B cell (primary cell): ENCODE measurements around the gene EGFL7. TPM values are rescaled to one million over a fixed set of nuclear protein-coding genes. Genes with fewer than 3 reads are reported as not detected.
A peak's percentile ranks its signal among the peaks of the same experiment; 100 is the strongest.

ENCODE experiments used
- ATAC-seq: fragments of 200-7000 bp; cut with Tn5 transposase; one replicate; pipeline ENCODE4 v1.10.0; 2021; ENCODE audit warnings: low read depth, mild to moderate bottlenecking, moderate number of reproducible peaks, moderate library complexity
- CTCF ChIA-PET: fragments of 350-600 bp; sonication (Branson Sonifier 250); formaldehyde crosslinking; loops from one replicate; lab custom pipeline; 2021; ENCODE audit warnings: antibody characterized with exemption, inconsistent platforms; lab: Charles Lee
- POLR2A ChIA-PET: fragments of 350-600 bp; sonication (Branson Sonifier 250); formaldehyde crosslinking; loops from one replicate; lab custom pipeline; 2021; ENCODE audit warnings: antibody characterized with exemption; lab: Charles Lee
- DNase-seq: peaks from one replicate; pipeline ENCODE4 v3.0.0; 2013
- H2AFZ ChIP-seq: 2 replicates; pipeline ENCODE4 v1.6.1; 2012; ENCODE audit warnings: mild to moderate bottlenecking, low read depth, low read length; ENCODE audit not compliant: insufficient read depth, poor library complexity, severe bottlenecking
- H3K27ac ChIP-seq, 2 donors: 1 replicate in 1 of 2; 2 replicates in 1 of 2; pipeline ENCODE4 v1.5.1; 2012 to 2013; ENCODE audit warnings: low read length in 2 of 2, mild to moderate bottlenecking in 2 of 2, moderate library complexity in 1 of 2
- H3K27me3 ChIP-seq, 4 experiments: fragments of 200-600 bp in 1 of 4; sonication (generic) in 1 of 4; replicated peaks in 1 of 4; 1 replicate in 2 of 4; 2 replicates in 2 of 4; pipeline versions ENCODE4 v1.6.1 to v1.7.0; 2013 to 2016; ENCODE audit warnings: low read length in 3 of 4, mild to moderate bottlenecking in 2 of 4, mixed read lengths in 1 of 4, moderate library complexity in 1 of 4; ENCODE audit not compliant: insufficient read depth in 4 of 4, control insufficient read depth in 3 of 4; ENCODE audit errors: control extremely low read depth in 1 of 4
- H3K36me3 ChIP-seq, 2 experiments: replicated peaks in 1 of 2; 1 replicate in 1 of 2; 2 replicates in 1 of 2; pipeline versions ENCODE4 v1.6.1 to v1.7.1; 2013; ENCODE audit warnings: low read length in 1 of 2; ENCODE audit not compliant: insufficient read depth in 2 of 2, control insufficient read depth in 1 of 2; ENCODE audit errors: control extremely low read depth in 1 of 2, extremely low read depth in 1 of 2
- H3K4me1 ChIP-seq, 2 donors: fragments of 200-600 bp in 1 of 2; sonication (generic) in 1 of 2; 1 replicate in 1 of 2; 2 replicates in 1 of 2; pipeline versions ENCODE4 v1.5.1 to v1.6.1; 2013 to 2017; ENCODE audit warnings: low read length in 2 of 2; ENCODE audit not compliant: control insufficient read depth in 2 of 2, insufficient read depth in 2 of 2
- H3K4me2 ChIP-seq: replicated peaks from 2 replicates; pipeline ENCODE3; 2012; ENCODE audit warnings: mild to moderate bottlenecking, low read depth, low read length; ENCODE audit not compliant: poor library complexity, severe bottlenecking
- H3K4me3 ChIP-seq, 5 experiments: fragments of 200-600 bp in 1 of 5; sonication (generic) in 1 of 5; 1 replicate in 3 of 5; 2 replicates in 2 of 5; pipeline versions ENCODE4 v1.5.1 to v1.7.0; 2011 to 2016; ENCODE audit warnings: low read length in 4 of 5, mild to moderate bottlenecking in 4 of 5, low read depth in 2 of 5, control low read depth in 1 of 5, moderate library complexity in 1 of 5; ENCODE audit not compliant: insufficient read depth in 1 of 5; ENCODE audit errors: control extremely low read depth in 1 of 5, extremely low read depth in 1 of 5
- H3K79me2 ChIP-seq: fragments of 200-600 bp; sonication (generic); one replicate; pipeline ENCODE4 v1.6.0; 2016; ENCODE audit warnings: low read length; ENCODE audit not compliant: control insufficient read depth, insufficient read depth
- H3K9ac ChIP-seq: fragments of 200-600 bp; sonication (generic); 2 replicates; pipeline ENCODE4 v1.6.1; 2017; ENCODE audit warnings: mild to moderate bottlenecking, low read length, moderate library complexity
- H3K9me3 ChIP-seq, 3 donors: one replicate each; pipeline versions ENCODE4 v1.6.1 to v1.7.1; 2013; ENCODE audit warnings: low read length in 2 of 3; ENCODE audit not compliant: control insufficient read depth in 2 of 3, insufficient read depth in 1 of 3; ENCODE audit errors: control extremely low read depth in 1 of 3
- H4K20me1 ChIP-seq: 2 replicates; pipeline ENCODE4 v1.6.0; 2012; ENCODE audit warnings: mild to moderate bottlenecking, low read length; ENCODE audit not compliant: insufficient read depth, control insufficient read depth, poor library complexity, severe bottlenecking
- H3K27ac Mint-ChIP-seq: one replicate; pipeline ENCODE4 v1.8.0; 2021; ENCODE audit warnings: mixed read lengths
- H3K27me3 Mint-ChIP-seq: one replicate; pipeline ENCODE4 v1.8.0; 2021; ENCODE audit warnings: mixed read lengths
- H3K4me1 Mint-ChIP-seq: one replicate; pipeline ENCODE4 v1.8.0; 2021; ENCODE audit warnings: mixed read lengths
- H3K4me3 Mint-ChIP-seq: one replicate; pipeline ENCODE4 v1.8.0; 2021; ENCODE audit warnings: mixed read lengths
- H3K9me3 Mint-ChIP-seq: one replicate; pipeline ENCODE4 v1.8.0; 2022; ENCODE audit warnings: mixed read lengths; ENCODE audit not compliant: insufficient read depth
- EZH2 ChIP-seq: IDR thresholded peaks from 2 replicates; pipeline ENCODE4 v1.6.1; 2012; ENCODE audit warnings: borderline replicate concordance, low read depth, mild to moderate bottlenecking, moderate library complexity, low read length; ENCODE audit not compliant: insufficient read depth, poor library complexity, severe bottlenecking
- WGBS: methylation state at CpG from one replicate; pipeline ENCODE4 v1.1.5; 2013; ENCODE audit warnings: missing lambda C conversion rate; ENCODE audit not compliant: insufficient coverage; 5-methylcytosine and 5-hydroxymethylcytosine counted together
- intact Hi-C: fragments of 100-400 bp; cut with micrococcal nuclease; formaldehyde crosslinking; loops from one replicate; pipeline ENCODE4 v1.10.0; 2022
- polyA plus RNA-seq: library from polyadenylated mRNA; depleted of rRNA; stranded (reverse); fragments of >200 nt; gene quantifications from 2 replicates; pipeline ENCODE4 v1.2.3, GENCODE V29; 2012
- total RNA-seq, 2 donors: library from RNA; stranded (reverse); fragments of 120-200 nt in 1 of 2; gene quantifications; 1 replicate in 1 of 2; 2 replicates in 1 of 2; pipeline versions ENCODE4 v1.2.3 to v1.2.4, GENCODE V29; 2013 to 2022
- TF ChIP-seq, protein P1 (sequence below): fragments of 200-600 bp; IDR thresholded peaks from one replicate; pipeline ENCODE4 v1.8.0; 2022; ENCODE audit warnings: antibody characterized with exemption, mild to moderate bottlenecking

The EGFL7 gene
- total and polyA plus RNA-seq, 2 donors (not counting 1 experiment from before 2014, with no cell fraction given): 0.34 TPM; not detected in 1

DNA sequence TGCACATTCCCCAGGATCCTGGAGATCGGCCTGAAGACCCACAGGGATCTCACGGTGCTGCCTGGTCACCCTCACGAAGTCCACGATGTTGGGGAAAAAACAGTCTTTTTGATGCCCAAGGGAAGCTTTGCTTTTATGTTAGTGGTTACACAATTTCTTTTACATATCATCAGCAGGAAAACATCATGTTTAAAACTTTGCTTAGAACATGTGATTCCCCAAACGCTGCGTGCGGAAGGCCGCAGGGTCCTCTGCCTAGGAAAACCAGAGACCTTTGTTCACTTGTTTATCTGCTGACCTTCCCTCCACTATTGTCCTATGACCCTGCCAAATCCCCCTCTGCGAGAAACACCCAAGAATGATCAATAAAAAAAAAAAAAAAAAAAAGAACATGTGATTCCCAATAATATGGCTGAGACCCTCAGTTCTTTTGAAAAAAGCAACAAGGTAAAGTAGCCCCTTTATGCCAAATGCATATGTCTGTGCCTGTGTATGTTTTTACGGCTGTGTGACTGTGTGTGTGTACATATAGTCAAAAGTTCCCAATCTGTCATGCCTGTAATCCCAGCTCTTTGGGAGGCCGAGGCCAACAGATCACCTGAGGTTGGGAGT is 36.0 kb downstream of the EGFL7 start:
- H3K4me1 ChIP-seq: peaks cover 31 to 54% of the 10 kb centered on the region in 2 donors
- intact Hi-C loops: no loop called here
- Mint-ChIP-seq H3K4me1 (peaks cover 37% of the 10 kb centered on the region), H3K27me3 (peaks cover 5% of the 10 kb centered on the region), H3K27ac (no peak overlapping the region), H3K4me3 (no peak overlapping the region), H3K9me3 (no peaks in the 10 kb centered on the region)
- ATAC-seq: no peak
- no peaks in the 10 kb centered on the region for H3K79me2 ChIP-seq
- H3K27me3 ChIP-seq: peaks cover 0 to 34% (median 7%) of the 10 kb centered on the region in 4 experiments
- H3K9ac ChIP-seq: no peak overlapping the region
- H3K36me3 ChIP-seq: no peaks in the 10 kb centered on the region
- no peak overlapping the region for H3K27ac ChIP-seq
- POLR2A ChIA-PET: interaction anchor here (0.7 kb wide), 1 partner anchor 20 kb away, joined by 5 read pairs; no protein-coding TSS in a partner anchor
- CTCF ChIA-PET: interaction anchor here (0.6 kb wide), 1 partner anchor 669 kb away, joined by 3 read pairs; no protein-coding TSS in a partner anchor
- H3K4me2 ChIP-seq: no peak overlapping the region
- H3K9me3 ChIP-seq: peaks cover 0 to 4% (median 0%) of the 10 kb centered on the region in 3 donors
- H2AFZ ChIP-seq: no peak overlapping the region
- TF ChIP-seq EZH2: no peak
- TF ChIP-seq, protein P1, sequence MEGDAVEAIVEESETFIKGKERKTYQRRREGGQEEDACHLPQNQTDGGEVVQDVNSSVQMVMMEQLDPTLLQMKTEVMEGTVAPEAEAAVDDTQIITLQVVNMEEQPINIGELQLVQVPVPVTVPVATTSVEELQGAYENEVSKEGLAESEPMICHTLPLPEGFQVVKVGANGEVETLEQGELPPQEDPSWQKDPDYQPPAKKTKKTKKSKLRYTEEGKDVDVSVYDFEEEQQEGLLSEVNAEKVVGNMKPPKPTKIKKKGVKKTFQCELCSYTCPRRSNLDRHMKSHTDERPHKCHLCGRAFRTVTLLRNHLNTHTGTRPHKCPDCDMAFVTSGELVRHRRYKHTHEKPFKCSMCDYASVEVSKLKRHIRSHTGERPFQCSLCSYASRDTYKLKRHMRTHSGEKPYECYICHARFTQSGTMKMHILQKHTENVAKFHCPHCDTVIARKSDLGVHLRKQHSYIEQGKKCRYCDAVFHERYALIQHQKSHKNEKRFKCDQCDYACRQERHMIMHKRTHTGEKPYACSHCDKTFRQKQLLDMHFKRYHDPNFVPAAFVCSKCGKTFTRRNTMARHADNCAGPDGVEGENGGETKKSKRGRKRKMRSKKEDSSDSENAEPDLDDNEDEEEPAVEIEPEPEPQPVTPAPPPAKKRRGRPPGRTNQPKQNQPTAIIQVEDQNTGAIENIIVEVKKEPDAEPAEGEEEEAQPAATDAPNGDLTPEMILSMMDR: no peak
- no peak for DNase-seq
- no CpG with 5 or more reads among the region's 11 CpGs for WGBS
- no peaks in the 10 kb centered on the region for H4K20me1 ChIP-seq
- no peak overlapping the region for H3K4me3 ChIP-seq

DNA sequence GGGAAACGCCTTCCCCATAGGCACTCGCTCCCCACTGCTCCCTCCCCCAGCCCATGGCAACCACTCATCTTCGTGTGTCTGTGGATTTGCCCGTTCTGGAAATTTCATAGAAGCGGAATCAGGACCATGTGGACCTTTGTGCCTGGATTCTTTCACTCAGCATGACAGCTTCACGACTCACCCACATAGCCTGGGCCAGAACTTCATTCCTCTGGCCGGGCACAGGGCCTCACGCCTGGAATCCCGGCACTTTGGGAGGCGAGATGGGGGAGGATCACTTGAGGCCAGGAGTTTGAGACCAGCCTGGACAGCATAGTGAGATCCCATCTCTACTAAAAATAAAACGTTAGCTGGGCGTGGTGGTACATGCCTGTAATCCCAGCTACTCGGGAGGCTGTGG is 37.6 kb downstream of the EGFL7 start:
- peaks cover 0 to 4% (median 0%) of the 10 kb centered on the region in 3 donors for H3K9me3 ChIP-seq
- 91% methylated on average over 11 of the region's 13 CpGs for WGBS
- H3K4me2 ChIP-seq: peak overlapping the region; percentile 91
- ChIA-PET CTCF (interaction anchor here (0.6 to 1.2 kb wide), 3 partner anchors 27 to 49 kb away, joined by 3 to 7 read pairs (median 6); no protein-coding TSS in a partner anchor), POLR2A (interaction anchor here (0.7 to 2.1 kb wide), 8 partner anchors 12 to 215 kb away, joined by 3 to 20 read pairs (median 6); no protein-coding TSS in a partner anchor)
- no peak overlapping the region for H3K27ac ChIP-seq
- peaks cover 40% of the 10 kb centered on the region for H3K4me1 Mint-ChIP-seq
- intact Hi-C loops: loop anchor here (2.0 kb wide), 1 partner anchor 58 kb away; the partner anchor contains the start of gene LCN8
- H2AFZ ChIP-seq: no peak overlapping the region
- peak overlapping the region; percentile 65 for H3K9ac ChIP-seq
- peak overlapping the region; percentile 87 for H3K4me3 Mint-ChIP-seq
- H4K20me1 ChIP-seq: no peaks in the 10 kb centered on the region
- H3K27ac Mint-ChIP-seq: peak overlapping the region; percentile 90
- TF ChIP-seq, protein P1: no peak
- no peak for TF ChIP-seq EZH2
- H3K27me3 Mint-ChIP-seq: peaks cover 6% of the 10 kb centered on the region
- peaks cover 0 to 29% (median 7%) of the 10 kb centered on the region in 4 experiments for H3K27me3 ChIP-seq
- H3K4me3 ChIP-seq: peak overlapping the region in 1 of 5 experiments; percentile 19
- peaks cover 31 to 54% of the 10 kb centered on the region in 2 donors for H3K4me1 ChIP-seq
- H3K79me2 ChIP-seq: no peaks in the 10 kb centered on the region
- H3K9me3 Mint-ChIP-seq: no peaks in the 10 kb centered on the region
- DNase-seq: no peak
- no peak for ATAC-seq
- no peaks in the 10 kb centered on the region for H3K36me3 ChIP-seq
